NCI-H748 (cell line): ENCODE data around the gene NOVA1.
A peak's percentile ranks its signal among the peaks of the same experiment; 100 is the strongest.

Source experiments
- DNase-seq: peaks from one replicate; lab custom pipeline; 2025; ENCODE audit not compliant: unreplicated experiment; lab: John Stamatoyannopoulos, UW

The NOVA1 gene

GRCh38 chr14:26594756-26595545 is 2.9 kb downstream of the NOVA1 start:
- DNase-seq = peak; percentile 39

GRCh38 chr14:26594148-26594547 is 3.7 kb downstream of the NOVA1 start:
- DNase-seq = peak; percentile 12

GRCh38 chr14:26593357-26593756 is 4.5 kb downstream of the NOVA1 start:
- DNase-seq = no peak

GRCh38 chr14:26589925-26590324 is 7.9 kb downstream of the NOVA1 start:
- peak; percentile 68 for DNase-seq

- no peak for DNase-seq
Observed at GRCh38 chr14:26577711-26578110, 20.1 kb downstream of the NOVA1 start.

GRCh38 chr14:26554069-26554772 is 43.6 kb downstream of the NOVA1 start:
- no peak for DNase-seq

GRCh38 chr14:26549571-26549970 is 48.3 kb downstream of the NOVA1 start:
- DNase-seq = no peak

GRCh38 chr14:26548406-26548805 is 49.4 kb downstream of the NOVA1 start:
- no peak for DNase-seq

GRCh38 chr14:26538176-26538575 is 59.7 kb downstream of the NOVA1 start:
- no peak for DNase-seq

GRCh38 chr14:26531894-26532293 is 65.9 kb downstream of the NOVA1 start:
- peak; percentile 7 for DNase-seq

GRCh38 chr14:26528415-26529182 is 69.2 kb downstream of the NOVA1 start:
- DNase-seq = no peak

GRCh38 chr14:26527095-26527494 is 70.7 kb downstream of the NOVA1 start:
- DNase-seq = no peak

- DNase-seq = no peak
Observed at GRCh38 chr14:26526137-26526536, 71.7 kb downstream of the NOVA1 start.

GRCh38 chr14:26525085-26525484 is 72.7 kb downstream of the NOVA1 start:
- DNase-seq = no peak

GRCh38 chr14:26522967-26523366 is 74.9 kb downstream of the NOVA1 start:
- no peak for DNase-seq

- DNase-seq = no peak
Observed at GRCh38 chr14:26517771-26518170, 80.1 kb downstream of the NOVA1 start.

- DNase-seq = no peak
Observed at GRCh38 chr14:26500028-26500427, 97.8 kb downstream of the NOVA1 start.

- DNase-seq = no peak
Observed at GRCh38 chr14:26499546-26499945, 98.3 kb downstream of the NOVA1 start.

- no peak for DNase-seq
Observed at GRCh38 chr14:26486922-26487321, 110.9 kb downstream of the NOVA1 start.

- no peak for DNase-seq
Observed at GRCh38 chr14:26484562-26484961, 113.3 kb downstream of the NOVA1 start.

GRCh38 chr14:26478967-26479366 is 118.9 kb downstream of the NOVA1 start:
- DNase-seq = no peak

- no peak for DNase-seq
Observed at GRCh38 chr14:26466862-26467261, 131.0 kb downstream of the NOVA1 start.
